Activated naive CD4-positive, alpha-beta T cell treated with anti-CD3 and anti-CD28 coated beads, Interleukin-2, amount 50 U/mL, for 24 hours (primary cell): ENCODE data around the gene BAG1.

Experiments used
- H3K27ac Mint-ChIP-seq: one replicate; pipeline ENCODE4 v1.8.0; 2021; ENCODE audit warnings: mild to moderate bottlenecking, mixed read lengths
- H3K27me3 Mint-ChIP-seq: one replicate; pipeline ENCODE4 v1.8.0; 2021; ENCODE audit warnings: mixed read lengths
- H3K36me3 Mint-ChIP-seq: one replicate; pipeline ENCODE4 v1.8.0; 2021; ENCODE audit warnings: mixed read lengths
- H3K4me1 Mint-ChIP-seq: one replicate; pipeline ENCODE4 v1.8.0; 2021; ENCODE audit warnings: mixed read lengths
- H3K4me3 Mint-ChIP-seq: one replicate; pipeline ENCODE4 v1.8.0; 2021; ENCODE audit warnings: mild to moderate bottlenecking, mixed read lengths
- H3K9me3 Mint-ChIP-seq: one replicate; pipeline ENCODE4 v1.8.0; 2021; ENCODE audit warnings: mixed read lengths

BAG1 gene

DNA sequence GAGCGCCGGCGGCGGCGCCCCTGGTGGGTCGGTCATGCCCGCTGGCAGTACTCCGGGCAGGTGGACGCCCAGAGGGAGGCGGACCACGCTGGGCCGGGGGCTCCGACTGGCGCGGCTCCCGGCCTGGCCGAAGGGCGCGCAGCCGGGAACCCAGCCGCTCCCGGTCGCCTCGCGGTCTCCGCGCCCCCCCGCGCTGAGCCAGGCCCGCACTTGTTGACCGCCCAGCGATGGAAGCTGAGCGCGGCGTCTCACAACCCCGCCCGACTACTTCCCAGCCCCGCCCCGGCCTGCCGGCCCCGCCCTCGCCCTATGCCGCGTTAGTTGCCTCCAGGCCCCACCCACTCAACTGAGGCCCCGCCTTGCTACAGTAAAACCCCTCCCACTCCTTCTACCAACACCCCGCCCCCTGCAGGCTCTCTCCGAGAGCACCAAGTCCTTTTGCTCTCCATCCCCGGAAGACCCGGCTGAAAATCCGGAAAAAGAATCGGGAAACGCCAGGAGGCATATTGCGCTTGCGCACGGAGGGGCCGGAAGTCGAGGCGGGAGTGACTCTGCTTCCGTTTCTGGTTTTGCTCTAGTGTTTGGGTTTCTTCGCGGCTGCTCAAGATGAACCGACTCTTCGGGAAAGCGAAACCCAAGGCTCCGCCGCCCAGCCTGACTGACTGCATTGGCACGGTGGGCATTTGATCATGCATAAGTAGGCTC, at the start of gene BAG1, which contains the start of gene CHMP5:
Gene BAG1 (minus strand): TSS at position 236 of the 705 bp plus-strand sequence.
Gene CHMP5 (plus strand): TSS at position 577 of the 705 bp plus-strand sequence. CDS start 30 bp downstream, at position 607.
- peak within 1 kb of the TSS; percentile 93 for H3K4me3 Mint-ChIP-seq
- H3K9me3 Mint-ChIP-seq, result no peaks in the 10 kb centered on the region
- no peaks in the 10 kb centered on the region for H3K27me3 Mint-ChIP-seq
- peaks cover 56% of the 10 kb centered on the region for H3K4me1 Mint-ChIP-seq
- H3K36me3 Mint-ChIP-seq, result peaks cover 19% of the 10 kb centered on the region
- peak within 1 kb of the TSS; percentile 93 for H3K27ac Mint-ChIP-seq

DNA sequence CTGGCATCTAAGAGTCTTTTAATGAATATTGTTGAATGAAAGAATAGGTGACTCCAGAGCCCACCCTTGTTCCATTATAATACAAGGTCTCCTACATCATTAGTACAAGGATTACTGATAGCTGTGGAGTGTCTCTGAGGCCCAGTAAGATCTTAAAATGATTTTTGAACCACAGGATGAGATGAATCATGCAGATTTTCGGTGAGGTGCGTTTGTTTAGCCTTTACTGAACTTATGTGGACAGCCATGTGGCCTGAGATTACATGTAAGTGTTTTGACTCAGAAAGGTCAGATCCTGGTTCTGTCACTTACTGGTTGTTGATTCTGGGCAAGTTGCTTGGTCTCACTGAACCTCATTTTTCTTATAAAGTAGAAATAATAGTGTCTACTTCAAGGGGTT, 47.4 kb upstream of the BAG1 start:
- Mint-ChIP-seq H3K4me1 (peaks cover 4% of the 10 kb centered on the region), H3K27ac (no peak overlapping the region), H3K4me3 (no peak overlapping the region), H3K36me3 (peaks cover 23% of the 10 kb centered on the region), H3K9me3 (no peaks in the 10 kb centered on the region), H3K27me3 (no peaks in the 10 kb centered on the region)

DNA sequence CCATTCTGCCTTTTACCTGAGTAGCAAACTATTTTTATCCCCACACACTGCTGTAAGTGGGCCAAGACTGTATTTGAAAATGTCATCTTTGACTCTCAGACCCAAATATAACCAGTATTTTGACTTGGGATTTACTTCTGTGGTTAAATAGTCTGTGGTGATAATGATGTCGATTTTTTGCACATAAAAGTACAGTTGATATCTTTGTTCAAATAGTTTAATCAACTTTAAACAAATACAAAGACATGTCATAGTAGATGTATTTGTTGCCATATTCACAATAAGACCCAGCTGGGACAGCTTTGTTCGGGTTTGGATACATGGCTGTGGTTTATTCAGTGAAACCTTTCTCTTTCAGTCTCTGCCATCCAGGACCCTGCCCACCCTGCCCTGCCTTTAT, 46.2 kb upstream of the BAG1 start:
- no peaks in the 10 kb centered on the region for H3K4me1 Mint-ChIP-seq
- no peak overlapping the region for H3K4me3 Mint-ChIP-seq
- H3K36me3 Mint-ChIP-seq, result peaks cover 19% of the 10 kb centered on the region
- H3K27ac Mint-ChIP-seq, result no peak overlapping the region
- no peaks in the 10 kb centered on the region for H3K27me3 Mint-ChIP-seq
- H3K9me3 Mint-ChIP-seq, result no peaks in the 10 kb centered on the region

DNA sequence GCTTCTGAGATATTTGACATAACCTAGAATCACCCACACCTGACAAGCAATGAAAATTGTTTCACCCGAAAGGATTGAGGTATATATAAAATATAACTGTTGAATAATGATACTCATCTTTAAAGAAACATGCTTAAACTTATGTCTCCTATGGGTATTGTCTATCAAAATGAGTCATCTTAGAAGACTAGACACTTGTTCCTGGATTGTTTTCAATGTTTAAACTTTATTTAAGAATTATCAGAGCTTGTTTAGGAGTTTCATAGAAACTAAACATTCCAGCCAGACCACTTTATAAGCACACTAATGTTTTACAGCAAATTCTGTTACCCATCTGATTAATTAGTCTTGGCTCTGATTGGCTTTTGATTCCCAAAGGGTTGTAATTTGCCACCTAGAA, 45.4 kb upstream of the BAG1 start:
- Mint-ChIP-seq H3K36me3 (peaks cover 16% of the 10 kb centered on the region), H3K4me1 (no peaks in the 10 kb centered on the region), H3K27ac (no peak overlapping the region), H3K9me3 (no peaks in the 10 kb centered on the region), H3K27me3 (no peaks in the 10 kb centered on the region), H3K4me3 (no peak overlapping the region)

DNA sequence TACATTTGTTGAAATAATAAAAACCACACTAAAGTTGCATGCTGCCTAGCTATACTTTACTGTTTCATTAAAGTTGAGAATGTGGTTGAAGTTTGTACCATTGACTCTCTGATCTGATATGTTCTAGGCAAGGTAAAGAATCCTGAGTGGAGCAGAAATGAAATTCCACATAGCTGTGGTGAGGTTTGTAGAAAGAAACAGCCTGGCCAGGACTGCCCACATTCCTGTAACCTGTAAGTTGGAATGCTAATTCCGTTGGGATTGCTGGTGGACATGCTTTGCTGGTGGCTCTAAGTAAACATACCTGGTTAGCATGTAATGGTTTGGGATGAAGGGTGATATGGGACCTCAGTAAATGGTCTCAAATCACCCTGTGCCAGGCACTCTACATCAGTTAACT, 42.6 kb upstream of the BAG1 start:
- Mint-ChIP-seq H3K4me3 (no peak overlapping the region), H3K27me3 (no peaks in the 10 kb centered on the region), H3K4me1 (no peaks in the 10 kb centered on the region), H3K36me3 (peaks cover 11% of the 10 kb centered on the region), H3K27ac (no peak overlapping the region), H3K9me3 (no peaks in the 10 kb centered on the region)

DNA sequence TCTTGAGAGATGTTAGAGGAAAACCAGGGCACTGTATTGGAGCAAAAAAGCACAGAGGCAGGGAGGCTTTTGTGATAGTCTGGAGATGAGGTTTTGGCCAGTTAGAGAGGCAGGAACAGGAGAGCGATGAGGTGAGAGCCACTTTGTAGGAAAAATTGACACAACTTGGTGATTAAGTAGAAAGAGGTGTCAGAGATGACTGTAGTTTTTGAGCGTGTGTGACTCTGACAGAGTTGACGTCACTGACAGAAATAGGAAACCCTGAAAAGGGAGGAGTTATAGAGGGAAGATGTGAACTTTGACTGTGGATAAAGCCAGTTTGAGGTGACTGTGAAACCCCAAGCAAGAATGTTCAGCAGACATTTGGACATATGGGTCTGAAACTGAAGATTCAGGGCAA, 41.5 kb upstream of the BAG1 start:
- Mint-ChIP-seq H3K36me3 (peaks cover 12% of the 10 kb centered on the region), H3K4me1 (peaks cover 1% of the 10 kb centered on the region), H3K4me3 (no peak overlapping the region), H3K9me3 (no peaks in the 10 kb centered on the region), H3K27ac (no peak overlapping the region), H3K27me3 (no peaks in the 10 kb centered on the region)

DNA sequence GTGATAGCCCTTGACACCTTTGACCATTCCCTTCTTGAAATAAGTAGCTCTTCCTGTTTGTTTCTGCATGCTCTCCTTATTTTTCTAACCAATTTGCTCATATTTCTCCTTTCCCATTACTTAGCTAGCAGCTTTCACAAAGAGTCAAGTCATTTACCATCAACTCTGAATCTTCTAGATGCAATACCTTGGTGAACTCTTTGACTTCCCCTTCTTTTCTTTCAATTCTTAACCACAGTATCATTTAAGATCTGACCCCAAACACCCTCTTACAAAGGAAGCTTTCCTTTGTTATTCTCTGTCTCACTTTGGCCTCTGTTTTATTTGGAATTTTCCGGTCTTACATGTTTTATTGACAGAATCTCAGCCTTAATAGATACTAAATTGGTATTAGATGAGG, 39.9 kb upstream of the BAG1 start:
- H3K9me3 Mint-ChIP-seq, result no peaks in the 10 kb centered on the region
- H3K4me3 Mint-ChIP-seq, result no peak overlapping the region
- no peak overlapping the region for H3K27ac Mint-ChIP-seq
- H3K27me3 Mint-ChIP-seq, result no peaks in the 10 kb centered on the region
- H3K4me1 Mint-ChIP-seq, result peaks cover 14% of the 10 kb centered on the region
- H3K36me3 Mint-ChIP-seq, result peaks cover 10% of the 10 kb centered on the region

DNA sequence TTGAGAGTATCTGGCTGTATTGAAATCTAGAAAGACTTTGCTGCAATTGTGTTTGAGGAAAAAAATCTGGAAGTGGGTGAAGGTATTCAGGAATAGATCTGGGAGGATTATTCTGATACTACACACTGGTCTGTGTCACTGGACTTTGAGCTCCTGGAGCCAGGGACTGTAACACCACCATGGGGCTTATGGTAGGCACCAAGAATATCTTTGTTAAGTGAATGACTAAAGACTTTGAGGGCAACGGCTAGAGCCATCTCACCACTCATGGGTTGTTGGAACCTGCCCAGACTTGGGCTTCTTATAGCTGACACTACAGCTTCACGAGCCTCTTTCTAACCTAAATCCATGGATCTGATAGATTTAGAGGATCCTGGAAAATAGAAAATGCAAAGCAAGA, 36.0 kb upstream of the BAG1 start:
- Mint-ChIP-seq H3K4me1 (peaks cover 53% of the 10 kb centered on the region), H3K27ac (no peak overlapping the region), H3K27me3 (no peaks in the 10 kb centered on the region), H3K9me3 (no peaks in the 10 kb centered on the region), H3K4me3 (no peak overlapping the region), H3K36me3 (peaks cover 23% of the 10 kb centered on the region)

DNA sequence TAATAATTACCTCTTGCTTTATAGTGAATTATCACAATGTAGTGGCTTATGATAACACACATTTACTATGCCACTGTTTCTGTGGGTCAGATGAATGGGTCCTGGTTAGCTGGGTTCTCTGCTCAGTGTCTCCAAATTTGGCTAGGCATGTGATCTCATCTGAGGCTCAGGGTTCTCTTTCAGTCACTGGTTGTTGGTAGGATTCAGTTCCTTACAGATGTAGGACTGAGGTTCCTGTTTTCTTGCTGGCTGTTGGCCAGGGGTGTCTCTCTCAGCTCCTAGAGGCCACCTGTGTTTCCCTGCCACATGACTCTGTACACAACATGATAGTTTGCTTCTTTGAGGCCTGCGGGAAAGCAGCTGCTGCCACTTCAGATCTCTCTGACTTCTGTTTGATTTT, 32.9 kb upstream of the BAG1 start:
- peak overlapping the region; percentile 86 for H3K27ac Mint-ChIP-seq
- H3K4me3 Mint-ChIP-seq, result peak overlapping the region; percentile 70
- H3K27me3 Mint-ChIP-seq, result no peaks in the 10 kb centered on the region
- H3K36me3 Mint-ChIP-seq, result peaks cover 39% of the 10 kb centered on the region
- H3K4me1 Mint-ChIP-seq, result peaks cover 83% of the 10 kb centered on the region
- no peaks in the 10 kb centered on the region for H3K9me3 Mint-ChIP-seq

DNA sequence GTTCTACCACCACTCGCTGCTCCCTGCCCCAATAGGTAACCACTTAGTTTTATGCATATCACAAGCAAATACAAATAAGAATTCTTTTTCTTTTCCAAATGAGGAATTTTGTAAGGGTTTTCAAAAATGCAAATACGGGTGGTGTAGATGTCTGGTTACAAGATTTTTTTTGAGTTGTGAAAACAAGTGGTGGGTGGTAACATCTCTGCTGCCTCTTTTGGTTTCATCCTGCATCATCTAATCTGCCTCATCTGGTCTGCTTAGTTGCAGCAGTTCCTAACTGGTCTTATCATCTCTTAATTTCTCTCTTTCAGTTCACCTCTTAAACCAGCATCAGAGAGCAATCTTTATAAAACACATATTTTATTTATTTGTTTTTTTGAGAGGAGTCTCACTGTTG, 31.1 kb upstream of the BAG1 start:
- no peaks in the 10 kb centered on the region for H3K9me3 Mint-ChIP-seq
- peak overlapping the region; percentile 81 for H3K27ac Mint-ChIP-seq
- H3K36me3 Mint-ChIP-seq, result peaks cover 43% of the 10 kb centered on the region
- peaks cover 93% of the 10 kb centered on the region for H3K4me1 Mint-ChIP-seq
- no peaks in the 10 kb centered on the region for H3K27me3 Mint-ChIP-seq
- peak overlapping the region; percentile 60 for H3K4me3 Mint-ChIP-seq

DNA sequence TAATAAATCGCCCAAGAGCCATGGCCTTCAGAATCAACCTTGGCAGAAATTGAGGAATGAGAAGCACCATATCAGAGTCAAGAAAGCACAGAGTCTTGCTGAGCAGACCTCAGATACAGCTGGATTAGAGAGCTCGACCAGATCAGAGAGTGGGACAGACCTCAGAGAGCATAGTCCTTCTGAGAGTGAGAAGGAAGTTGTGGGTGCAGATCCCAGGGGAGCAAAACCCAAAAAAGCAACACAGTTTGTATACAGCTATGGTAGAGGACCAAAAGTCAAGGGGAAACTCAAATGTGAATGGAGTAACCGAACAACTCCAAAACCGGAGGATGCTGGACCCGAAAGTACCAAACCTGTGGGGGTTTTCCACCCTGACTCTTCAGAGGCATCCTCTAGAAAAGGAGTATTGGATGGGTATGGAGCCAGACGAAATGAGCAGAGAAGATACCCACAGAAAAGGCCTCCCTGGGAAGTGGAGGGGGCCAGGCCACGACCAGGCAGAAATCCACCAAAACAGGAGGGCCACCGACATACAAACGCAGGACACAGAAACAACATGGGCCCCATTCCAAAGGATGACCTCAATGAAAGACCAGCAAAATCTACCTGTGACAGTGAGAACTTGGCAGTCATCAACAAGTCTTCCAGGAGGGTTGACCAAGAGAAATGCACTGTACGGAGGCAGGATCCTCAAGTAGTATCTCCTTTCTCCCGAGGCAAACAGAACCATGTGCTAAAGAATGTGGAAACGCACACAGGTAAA, 30.3 kb upstream of the BAG1 start:
- Mint-ChIP-seq H3K4me3 (peak overlapping the region; percentile 64), H3K36me3 (peaks cover 43% of the 10 kb centered on the region), H3K27ac (peak overlapping the region; percentile 69), H3K27me3 (no peaks in the 10 kb centered on the region), H3K9me3 (no peaks in the 10 kb centered on the region), H3K4me1 (peaks cover 92% of the 10 kb centered on the region)

DNA sequence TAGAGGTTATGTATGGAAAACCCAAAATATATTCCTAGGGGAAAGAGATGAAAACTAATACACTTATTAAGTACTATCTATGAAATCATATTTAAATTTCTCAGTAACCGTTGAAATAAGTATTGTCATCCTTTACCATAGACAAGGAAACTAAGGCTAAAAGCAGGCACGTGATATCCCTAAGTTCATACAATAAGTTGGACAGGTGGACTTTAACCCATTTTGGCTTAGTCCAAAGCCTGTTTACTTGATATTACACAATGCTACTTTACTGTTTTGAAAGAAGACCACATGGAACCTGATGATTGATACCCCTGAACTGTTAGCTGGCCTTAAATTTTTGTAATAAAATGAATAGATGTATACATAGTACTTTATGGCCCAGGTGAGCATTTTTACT, 29.3 kb upstream of the BAG1 start:
- no peaks in the 10 kb centered on the region for H3K27me3 Mint-ChIP-seq
- H3K4me3 Mint-ChIP-seq, result peak overlapping the region; percentile 95
- peaks cover 83% of the 10 kb centered on the region for H3K4me1 Mint-ChIP-seq
- no peaks in the 10 kb centered on the region for H3K9me3 Mint-ChIP-seq
- peaks cover 40% of the 10 kb centered on the region for H3K36me3 Mint-ChIP-seq
- no peak overlapping the region for H3K27ac Mint-ChIP-seq

DNA sequence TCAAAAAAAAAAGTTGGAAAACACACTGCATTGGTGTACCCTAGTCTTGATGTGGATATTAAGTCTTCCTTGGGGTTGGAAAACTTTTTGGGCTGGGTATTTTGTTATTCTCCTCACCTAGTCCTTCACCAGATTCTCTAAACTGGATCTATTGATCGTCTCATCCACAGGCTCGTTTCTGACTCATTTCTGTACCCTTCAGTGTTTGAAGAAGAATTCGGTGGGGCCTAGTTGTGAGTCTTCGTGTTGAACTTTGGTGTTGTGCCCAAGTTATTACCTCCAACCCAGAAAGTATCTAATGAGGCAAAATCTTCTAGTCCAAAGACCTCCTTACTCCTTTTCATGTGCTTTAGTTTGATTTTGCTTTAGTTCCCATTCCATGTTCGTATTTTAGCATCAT, 27.4 kb upstream of the BAG1 start:
- Mint-ChIP-seq H3K36me3 (peaks cover 31% of the 10 kb centered on the region), H3K4me3 (peak overlapping the region; percentile 95), H3K27me3 (no peaks in the 10 kb centered on the region), H3K27ac (peak overlapping the region; percentile 53), H3K4me1 (peaks cover 80% of the 10 kb centered on the region), H3K9me3 (no peaks in the 10 kb centered on the region)

DNA sequence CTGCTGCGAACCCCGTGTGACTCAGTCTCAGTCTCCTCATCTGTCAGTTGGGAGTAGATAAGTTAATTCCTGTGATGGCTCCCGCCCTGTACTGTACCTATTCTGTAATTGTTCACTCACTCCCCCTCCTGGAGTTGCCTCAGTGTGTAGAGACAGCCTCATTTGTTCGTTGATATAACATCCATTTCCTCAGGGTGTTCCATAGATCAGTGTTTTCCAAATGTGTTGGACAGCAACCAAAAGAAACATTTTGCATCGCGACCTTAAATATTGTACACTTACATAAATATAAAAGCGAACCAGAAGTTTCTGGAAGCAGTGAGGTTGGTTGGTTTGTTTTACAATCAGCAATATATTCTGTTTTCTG, 26.5 kb upstream of the BAG1 start:
- H3K4me3 Mint-ChIP-seq, result peak overlapping the region; percentile 95
- peaks cover 24% of the 10 kb centered on the region for H3K36me3 Mint-ChIP-seq
- no peaks in the 10 kb centered on the region for H3K9me3 Mint-ChIP-seq
- H3K27ac Mint-ChIP-seq, result peak overlapping the region; percentile 99
- H3K27me3 Mint-ChIP-seq, result no peaks in the 10 kb centered on the region
- H3K4me1 Mint-ChIP-seq, result peaks cover 74% of the 10 kb centered on the region

DNA sequence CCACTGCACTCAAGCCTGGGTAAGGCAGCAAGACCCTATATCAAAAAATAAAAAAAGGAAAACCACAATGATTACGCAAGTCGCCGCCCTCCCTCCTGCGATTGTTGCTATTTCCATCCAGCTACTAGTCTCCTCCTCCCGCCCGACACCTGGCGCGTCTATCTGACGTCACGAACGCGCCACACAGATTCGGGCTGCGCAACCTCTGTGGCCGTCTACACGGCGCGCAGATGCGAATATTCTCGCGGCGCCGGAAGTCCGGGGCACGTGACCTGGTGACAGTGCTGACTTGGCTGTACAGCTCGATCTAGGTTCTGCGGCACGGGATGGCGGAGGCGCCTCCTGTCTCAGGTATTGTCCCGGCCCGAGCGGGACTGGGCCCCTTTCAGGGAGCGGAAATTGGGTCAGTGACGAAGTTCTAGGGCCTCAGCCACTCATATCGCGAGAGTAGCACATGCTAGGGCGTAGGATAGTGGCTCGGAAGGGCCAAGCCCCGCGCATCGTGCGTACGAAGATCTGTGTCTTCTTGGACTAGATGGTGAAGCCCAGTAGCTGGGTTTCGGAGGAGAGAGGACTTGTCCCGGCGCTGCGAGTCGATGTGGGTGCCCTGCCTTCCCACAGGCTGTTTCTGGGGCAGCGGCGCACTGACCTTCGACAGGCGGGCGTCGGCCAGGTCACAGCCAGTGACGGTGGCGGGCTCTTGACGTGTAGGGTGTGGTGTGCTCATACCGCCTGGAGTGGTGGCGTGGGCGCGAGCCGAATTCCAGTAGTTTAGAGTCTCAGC, 25.9 kb upstream of the BAG1 start, which contains the start of gene NFX1:
Gene NFX1 (plus strand): TSS at position 270 of the 784 bp plus-strand sequence. CDS start 57 bp downstream, at position 327.
- Mint-ChIP-seq H3K36me3 (peaks cover 22% of the 10 kb centered on the region), H3K4me3 (peak within 1 kb of the TSS; percentile 95), H3K9me3 (no peaks in the 10 kb centered on the region), H3K27ac (peak within 1 kb of the TSS; percentile 99), H3K27me3 (no peaks in the 10 kb centered on the region), H3K4me1 (peaks cover 68% of the 10 kb centered on the region)

DNA sequence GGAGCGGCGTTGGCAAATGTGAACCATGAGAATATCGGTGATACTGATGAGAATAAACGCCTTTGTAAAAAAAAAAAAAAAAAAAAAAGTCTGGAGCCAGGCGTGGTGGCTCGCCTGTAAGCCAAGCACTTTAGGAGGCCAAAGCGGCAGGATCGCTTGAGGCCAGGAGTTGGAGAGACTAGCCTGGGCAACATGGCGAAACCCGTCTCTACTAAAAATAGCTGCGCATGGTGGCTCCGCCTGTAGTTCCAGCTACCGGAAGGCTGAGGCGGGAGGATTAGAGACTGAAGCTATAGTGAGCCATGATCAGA, 25.4 kb upstream of the BAG1 start:
- Mint-ChIP-seq H3K27ac (peak overlapping the region; percentile 99), H3K4me1 (peaks cover 63% of the 10 kb centered on the region), H3K4me3 (peak overlapping the region; percentile 95), H3K9me3 (no peaks in the 10 kb centered on the region), H3K36me3 (peaks cover 21% of the 10 kb centered on the region), H3K27me3 (no peaks in the 10 kb centered on the region)
